Activated naive CD4-positive, alpha-beta T cell (primary cell): Measurements from ENCODE around the gene TNIP1.

Source experiments
- DNase-seq, 4 experiments: peaks; one replicate each; lab custom pipeline; 2025; lab: John Stamatoyannopoulos, UW

TNIP1 gene

DNA sequence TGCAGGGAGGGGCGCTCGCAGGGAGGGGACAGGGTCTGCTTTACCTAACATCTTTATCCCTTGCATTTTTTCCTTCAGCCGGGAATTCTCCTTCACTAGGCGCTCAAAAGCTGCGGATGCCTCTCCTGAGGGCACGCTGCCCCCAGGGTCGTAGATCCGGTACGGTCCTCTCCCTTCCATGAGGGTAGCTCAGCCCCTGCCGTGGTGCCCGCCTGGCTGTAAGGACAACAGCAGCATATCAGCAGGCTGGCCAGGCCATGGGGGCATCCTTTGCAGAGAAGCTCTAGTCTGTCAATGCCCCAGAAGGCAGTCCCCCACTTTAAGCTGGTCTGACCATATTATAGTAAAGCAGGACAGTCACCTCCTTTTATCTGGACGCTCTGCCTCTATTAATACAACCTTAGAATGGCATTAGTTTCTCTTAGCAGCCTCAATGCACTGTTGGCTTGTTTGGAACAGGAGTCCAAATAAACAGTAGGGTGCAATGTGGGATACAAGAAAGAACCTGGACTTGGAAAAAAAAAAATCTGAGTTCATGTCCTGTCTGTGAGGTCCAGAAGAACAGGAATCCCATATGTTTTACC lies 15.8 kb downstream of the TNIP1 start:
- DNase-seq, result no peak

DNA sequence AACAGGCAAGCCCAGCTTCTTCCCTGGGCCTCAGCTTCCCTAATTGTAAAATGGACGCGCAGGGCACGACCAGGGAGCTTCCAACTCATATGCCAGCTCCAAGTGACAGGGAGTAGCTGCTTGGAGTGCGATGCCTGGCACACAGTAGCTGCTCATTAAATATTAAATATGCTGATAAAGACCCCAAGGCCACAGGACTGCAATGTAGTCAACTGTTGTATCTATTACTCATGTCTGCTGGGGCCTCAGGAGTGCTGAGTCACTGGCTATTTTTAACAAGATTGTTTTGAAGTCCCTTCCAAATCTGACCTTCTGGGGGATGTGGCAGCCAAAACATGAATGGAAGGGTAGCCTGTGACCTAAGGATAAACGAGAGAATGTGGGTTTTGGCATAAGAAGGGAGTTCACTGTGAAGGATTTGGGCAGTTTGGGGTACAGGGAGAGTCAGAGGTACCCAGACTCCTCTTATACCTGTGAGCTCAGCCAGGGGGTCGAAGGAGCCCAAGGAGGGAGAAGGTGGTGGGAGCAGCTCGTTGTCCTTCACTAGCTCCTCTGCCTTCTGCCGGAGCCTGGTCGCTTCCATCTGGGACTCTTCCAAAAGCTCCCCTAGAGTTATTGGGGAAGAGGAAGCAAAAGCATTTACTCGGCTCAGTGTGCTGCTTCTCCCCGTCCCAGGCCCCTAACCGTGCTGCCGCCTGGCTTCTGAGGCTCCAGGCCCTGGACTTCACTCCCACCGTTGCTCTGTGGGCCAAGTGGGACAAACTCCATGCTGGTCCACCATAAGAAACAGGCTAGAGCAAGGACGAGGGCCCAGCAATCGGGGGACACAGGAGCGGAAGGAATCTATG lies 17.5 kb downstream of the TNIP1 start:
- DNase-seq, result no peak

DNA sequence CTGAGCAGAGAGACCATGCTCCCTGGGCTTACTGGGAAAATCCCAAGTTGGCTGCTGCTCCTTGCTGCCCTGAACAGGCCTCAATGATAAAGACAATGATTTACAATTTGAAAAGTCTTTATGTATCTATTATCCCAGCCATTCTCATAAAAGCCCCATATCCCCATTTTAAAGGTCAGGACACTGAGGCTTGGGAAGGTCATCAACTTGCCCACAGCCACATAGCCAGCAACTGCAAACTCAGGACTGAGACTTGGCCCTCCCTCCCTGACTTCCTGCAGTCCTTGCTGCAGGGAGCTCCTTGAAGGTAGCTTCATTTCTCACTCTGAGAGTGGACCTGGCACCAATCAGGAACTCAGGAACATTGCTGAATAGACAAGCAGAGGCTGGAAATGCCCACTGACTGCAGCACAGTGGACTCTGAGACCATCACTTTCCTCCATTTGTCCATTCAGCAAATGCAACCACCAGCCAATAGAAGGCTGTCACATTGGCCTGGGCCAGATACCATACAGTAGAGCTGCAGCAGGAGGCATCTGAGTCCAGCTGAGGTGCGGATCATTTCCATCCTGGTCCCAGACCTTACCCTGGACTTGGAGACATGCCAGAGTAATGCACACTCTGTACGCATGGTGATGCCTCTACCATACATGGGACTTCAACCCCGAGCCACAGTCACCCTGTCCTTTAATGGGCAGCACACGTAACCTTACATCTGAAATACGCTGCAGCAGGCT lies 18.3 kb downstream of the TNIP1 start:
- DNase-seq, result no peak

DNA sequence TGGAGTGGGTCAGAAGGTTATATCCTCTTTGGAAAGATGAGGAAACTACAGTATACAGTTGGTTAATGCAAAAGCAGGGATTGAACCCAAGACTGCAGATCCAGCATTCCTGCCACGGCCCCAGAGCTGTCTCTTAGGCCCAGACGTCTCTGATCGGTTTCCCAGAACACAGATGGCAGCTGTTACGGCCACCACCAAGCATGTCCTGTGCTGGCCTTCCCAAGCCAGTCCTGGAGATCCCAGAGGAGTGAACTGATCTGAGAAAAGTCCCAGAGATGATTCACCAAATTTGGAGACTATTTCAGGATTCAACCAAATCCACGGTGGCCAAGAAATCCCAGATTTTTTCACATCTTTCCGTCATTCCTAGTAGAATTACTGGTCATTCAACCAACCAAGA lies 20.1 kb downstream of the TNIP1 start:
- DNase-seq, result no peak

DNA sequence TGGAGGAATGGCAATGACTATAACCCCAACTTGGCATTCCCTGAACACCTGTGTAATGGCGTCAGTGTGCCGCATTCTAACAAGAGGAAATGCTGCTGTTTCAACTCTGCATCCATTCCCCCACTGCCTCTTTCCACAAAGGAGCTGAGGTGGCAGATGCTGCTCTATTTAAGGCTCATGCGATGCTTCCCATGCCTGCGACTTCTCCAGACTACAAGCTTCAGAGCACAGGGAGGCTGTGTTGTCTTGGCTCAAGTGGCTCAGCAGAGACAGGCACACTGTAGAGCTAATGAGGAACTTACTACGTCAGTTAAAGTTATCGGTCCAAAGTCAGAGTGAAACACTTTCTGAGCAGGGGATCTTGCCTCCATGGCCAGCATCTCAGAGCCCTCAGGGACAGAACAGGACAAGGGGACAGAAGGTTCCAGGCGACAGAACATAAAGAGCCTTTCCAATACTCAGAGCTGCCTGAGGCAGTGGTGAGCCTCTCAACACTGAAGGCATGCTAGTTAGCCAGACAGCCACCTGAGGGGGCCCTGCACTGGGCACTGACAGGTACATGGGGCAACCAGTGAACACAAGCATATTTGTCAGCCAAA lies 21.8 kb downstream of the TNIP1 start:
- DNase-seq, result no peak

DNA sequence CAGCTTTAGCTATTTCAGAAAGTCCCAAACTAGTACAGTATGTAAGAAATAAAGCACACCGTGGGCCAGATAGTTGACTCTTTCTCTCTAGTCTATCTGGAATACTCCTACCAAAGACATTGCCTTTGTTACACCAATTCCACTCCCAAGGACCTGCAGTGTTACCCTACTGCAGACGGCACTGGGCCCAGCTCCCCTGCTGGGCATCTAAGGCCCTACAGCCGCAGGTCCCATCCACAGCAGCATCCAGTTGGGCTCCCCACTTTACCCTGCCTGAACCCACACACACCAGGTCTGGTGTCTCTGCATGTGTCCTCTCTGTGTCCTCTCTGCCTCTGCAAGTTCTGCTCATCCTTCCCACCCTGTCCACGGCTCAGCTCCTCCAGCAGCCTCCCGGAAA lies 22.5 kb downstream of the TNIP1 start:
- DNase-seq, result no peak

DNA sequence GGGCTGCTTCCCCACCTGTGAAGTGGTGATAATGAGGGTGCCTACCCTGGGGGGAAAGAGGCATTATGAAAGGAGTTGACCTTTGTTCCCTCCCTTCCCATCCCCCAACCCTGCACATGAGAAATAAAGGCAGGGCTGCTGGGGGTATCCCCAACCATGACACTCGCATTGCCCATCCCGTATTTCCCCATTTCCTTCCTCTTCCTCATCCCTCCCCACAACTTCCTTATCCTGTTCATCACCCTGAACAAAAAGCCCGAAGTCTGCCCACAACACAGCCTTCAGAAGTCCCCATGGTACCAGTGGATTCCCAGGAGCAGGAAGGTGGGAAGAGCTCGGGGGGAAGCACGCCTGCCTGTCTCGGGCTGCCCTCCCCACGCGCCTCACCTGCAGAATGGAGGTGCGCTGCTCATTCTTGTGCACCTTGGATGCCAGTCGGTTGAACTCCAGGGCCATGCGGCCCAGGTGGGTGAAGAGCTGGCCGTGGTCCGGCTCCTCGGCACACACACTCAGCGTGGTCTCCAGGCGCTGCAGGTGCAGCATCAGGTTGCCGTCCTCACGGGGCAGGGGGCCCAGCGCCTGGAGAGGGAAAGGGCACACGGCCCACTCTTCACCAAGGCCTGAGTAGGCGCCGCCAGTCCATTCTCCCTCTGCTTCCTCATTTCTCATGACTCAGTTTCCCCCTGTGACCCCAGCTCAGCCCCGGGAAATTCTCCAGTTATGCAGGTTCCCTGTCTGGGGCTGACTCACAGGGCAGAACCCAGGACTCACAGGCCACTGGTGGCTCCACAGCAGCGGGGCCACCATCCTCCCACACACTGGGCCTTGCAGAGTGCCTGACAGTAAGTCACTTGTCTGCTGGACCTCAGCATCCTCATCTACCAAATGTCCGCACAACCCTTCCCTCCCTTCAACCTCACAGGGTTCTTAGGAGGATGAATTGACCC lies 24.2 kb downstream of the TNIP1 start:
- DNase-seq, result no peak

DNA sequence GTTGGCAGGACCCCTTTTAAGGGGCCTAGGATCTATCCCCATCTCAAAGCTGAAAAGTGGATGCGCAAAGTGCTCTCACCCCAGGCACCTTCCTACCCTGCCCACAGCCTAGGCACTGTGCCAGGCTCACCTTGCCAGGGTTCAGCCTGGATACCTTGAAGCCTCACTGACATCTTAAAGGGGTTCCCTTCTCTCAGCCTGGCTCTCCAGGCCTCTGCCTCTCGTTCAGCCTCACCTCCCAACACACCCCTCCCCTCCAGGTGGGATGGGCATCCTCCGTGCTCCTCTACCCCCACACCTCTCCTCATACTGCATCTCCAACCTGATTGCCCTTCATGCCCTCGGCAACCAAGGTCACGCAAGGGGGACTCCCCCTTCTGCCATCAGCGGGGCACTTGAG lies 25.5 kb downstream of the TNIP1 start:
- DNase-seq, result no peak

DNA sequence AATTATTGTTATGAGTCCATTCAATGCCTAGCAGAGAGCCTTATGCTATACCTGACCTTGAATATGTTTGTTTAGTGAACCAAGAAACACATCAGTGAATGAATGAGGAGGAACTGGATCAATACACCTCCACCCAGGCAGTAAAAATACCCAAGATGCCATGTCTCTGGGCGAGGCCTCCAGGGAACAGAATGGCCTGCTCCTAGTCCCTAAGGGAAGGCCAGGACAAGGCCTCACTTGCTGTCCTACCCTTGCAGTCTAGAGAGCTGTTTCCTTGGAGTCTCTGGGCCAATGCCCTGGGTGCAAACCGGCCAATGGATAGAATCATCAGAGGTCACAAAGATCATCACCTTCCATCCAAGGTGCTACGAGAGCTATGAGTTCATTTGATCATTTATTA lies 26.1 kb downstream of the TNIP1 start:
- DNase-seq, result no peak

DNA sequence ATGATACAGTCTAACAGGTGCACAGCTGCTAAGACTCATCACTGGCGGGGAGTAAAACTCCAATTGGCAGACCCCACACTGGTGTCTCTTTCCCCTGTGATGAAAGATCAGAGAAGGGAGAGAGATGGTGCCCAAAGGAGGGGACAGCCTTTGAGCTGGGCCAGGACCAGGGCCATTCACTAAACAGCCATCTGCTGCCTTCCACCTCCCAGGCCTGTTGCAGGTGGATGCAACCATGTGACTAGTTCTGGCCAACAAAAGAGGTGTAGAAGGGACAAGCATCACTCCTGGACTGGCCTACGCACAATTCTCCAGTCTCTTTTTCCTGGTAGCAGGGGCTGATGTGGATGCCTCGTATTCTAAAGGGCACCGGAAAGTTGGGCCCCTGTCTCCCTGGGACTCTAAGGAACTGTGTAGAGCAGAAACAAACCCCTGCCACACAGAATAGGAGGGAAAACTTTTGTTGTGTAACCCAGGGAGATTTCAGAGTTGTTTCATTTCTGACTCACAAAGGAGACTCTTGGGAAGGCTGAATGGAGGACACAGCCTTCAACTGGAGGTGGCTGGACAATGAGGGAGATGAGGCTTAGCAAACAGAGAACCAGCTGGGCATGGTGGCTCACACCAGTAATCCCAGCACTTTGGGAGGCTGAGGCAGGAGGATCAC lies 26.9 kb downstream of the TNIP1 start:
- no peak for DNase-seq

DNA sequence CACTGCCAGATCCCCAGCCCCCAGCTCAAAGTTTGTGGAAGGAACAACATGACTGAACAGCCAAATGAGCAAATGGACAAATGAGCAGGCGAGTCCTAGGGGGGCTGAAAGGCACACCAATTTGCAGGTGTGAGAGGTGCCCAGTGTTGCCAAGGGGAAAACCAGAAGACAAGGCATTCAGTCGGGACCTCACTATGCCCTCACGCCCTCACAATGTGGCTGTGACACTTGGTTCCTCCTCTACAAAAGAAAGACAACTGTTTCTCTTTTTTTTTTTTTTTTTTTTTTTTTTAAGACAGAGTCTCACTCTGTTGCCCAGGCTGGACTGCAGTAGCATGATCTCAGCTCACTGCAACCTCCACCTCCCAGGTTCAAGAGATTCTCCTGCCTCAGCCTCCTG lies 28.0 kb downstream of the TNIP1 start:
- no peak for DNase-seq

DNA sequence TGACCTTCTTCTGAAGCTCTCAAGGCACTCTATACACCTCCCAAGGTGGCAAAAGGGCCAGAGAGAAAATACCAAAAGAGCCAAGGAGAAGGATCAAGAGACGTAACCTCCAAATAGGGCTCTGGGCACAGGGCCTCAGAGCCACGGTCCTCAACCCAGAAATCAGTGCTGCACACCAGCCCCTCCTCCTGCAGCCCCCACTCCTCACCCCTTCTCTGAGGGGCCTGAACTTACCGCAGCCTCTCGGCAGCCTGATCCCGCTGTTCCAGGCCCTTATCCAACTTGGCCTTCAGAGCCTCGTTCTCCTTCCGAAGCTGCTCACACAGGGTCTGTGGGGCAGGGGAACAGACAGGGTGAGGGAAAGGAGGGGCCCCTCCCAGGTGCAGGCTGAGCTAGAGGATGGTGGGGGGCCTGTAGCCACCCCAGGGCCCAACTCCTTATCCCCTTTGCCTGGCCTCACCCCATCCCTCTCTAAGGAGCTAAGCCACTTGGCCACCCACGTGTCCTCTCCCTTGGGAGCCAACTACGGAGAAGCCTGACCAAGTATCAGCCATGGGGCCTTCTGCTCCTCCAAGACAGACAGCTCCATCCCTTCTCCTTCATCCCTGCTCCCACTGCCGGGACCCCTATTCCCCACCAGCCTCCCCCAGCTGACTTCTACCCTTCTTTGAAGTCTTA lies 28.8 kb downstream of the TNIP1 start:
- DNase-seq, result no peak

DNA sequence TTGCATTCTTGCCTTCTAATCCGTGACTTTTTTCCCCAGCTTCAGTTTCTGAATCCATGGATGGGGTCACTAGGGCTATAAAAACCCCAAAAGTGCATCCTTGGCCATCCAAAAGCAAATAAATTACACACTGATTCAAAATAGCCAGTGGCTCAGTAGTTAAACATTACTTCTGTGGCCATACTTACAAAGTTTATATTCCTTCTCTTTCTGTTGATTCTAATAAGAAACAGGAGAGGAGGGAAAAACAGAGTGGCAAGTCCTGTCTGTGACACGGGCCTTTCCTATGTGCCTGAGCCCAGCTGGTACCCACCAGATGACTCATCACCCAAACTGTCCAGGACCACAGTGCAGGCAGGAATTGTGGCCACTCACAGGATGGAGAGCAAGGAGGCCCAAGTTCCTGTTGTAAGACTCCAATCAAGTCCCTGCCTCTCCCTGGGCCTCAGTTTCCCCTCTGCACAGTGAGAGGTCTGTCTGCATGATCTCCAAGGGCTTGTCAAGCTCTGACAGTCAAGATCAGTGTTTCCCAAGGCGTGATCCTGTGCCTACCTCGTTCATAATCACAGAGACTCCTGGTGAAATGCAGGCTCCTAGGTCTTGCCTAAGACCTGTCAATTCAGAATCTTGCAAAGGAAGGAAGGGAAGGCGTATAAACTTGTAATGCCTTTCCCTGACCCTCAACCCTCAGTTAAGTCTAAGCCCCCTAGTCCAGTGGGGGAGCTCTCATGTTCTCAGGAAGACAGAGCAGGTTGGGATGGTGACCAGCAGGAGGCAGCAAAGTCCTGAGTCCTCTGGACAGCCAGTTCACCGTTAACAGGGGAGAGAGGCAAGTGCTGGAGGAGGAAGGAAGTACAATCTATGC lies 29.5 kb downstream of the TNIP1 start:
- peak; percentile 22 to 62 (median 36) for DNase-seq

DNA sequence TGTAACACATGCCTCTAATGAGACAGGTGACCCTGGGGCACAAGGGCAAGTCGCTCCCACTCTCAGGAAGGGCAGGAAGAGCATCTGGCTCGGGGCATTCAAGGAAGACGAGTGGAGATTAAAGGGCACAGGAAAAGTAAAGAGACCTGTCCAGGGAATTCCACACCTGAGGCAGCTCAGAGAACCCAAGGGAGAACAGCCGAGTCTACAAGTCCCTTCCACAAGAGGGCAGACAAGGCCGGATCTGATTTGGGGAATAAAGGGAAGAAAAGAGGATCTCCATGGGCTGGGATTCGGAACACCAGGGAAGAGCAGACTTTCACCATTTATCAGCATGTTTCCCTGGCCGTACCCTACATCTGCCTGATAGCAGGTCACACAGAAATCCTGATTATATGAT lies 32.3 kb downstream of the TNIP1 start:
- no peak for DNase-seq

DNA sequence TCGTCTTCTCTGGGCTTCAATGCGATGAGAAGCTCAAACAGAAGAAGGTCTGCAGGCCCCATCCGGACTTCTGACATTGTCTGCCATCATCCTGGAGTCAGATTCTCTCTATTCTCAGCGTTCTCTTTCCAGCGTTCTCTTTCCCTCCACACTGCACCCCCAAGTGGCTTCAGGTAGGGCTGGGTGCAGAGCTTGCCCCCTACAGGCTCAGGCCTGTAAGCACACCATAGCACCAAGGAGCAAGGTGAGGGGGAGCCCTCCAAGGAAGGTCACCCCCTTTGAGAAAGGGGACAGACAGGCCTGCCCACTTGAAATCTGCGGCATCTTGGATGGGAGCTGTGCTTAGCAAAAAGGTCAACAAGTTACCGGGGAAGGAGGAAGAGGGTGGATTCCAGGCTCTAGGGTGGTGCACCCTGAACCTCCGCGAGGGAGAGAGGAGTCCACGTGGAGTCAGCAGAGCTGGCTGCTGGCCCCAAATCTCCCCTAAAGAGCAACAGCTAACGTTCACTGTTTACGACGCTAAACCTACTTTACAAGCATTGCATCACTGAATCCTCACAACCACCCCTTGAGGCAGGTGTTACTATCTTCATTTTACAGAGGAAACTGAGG lies 32.9 kb downstream of the TNIP1 start:
- peak in 1 of 4 experiments; percentile 16 for DNase-seq

DNA sequence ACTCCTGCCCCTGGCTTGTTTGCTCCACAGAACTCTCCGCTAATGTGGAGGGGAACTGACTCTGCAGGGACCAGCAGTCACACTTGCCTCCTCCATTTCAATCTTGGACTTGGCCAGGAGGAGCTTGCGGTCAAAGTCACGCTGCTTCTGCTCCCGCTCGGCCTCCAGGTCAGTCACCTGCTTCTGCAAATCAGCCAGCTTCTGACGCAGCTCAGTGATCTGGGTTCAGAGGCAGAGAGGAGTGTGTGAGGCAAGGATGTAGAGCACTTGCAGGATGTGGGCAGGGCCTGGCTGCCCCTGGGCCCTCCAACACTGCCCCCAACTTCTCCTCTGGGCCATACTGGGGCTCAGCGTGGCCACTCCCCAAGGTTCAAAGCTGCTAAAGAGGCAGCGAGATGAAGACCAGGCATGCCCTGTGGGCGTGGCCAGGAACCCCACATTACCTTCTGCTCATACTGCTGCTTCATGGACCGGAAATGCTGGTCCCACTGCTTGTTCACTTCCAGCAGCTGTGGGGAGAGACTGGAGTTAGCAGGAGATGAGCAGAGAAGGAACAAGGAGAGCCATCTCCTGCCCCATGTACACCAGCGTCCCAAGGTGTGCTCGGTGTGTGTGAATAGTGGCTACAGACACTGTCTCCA lies 38.3 kb downstream of the TNIP1 start:
- DNase-seq, result no peak

DNA sequence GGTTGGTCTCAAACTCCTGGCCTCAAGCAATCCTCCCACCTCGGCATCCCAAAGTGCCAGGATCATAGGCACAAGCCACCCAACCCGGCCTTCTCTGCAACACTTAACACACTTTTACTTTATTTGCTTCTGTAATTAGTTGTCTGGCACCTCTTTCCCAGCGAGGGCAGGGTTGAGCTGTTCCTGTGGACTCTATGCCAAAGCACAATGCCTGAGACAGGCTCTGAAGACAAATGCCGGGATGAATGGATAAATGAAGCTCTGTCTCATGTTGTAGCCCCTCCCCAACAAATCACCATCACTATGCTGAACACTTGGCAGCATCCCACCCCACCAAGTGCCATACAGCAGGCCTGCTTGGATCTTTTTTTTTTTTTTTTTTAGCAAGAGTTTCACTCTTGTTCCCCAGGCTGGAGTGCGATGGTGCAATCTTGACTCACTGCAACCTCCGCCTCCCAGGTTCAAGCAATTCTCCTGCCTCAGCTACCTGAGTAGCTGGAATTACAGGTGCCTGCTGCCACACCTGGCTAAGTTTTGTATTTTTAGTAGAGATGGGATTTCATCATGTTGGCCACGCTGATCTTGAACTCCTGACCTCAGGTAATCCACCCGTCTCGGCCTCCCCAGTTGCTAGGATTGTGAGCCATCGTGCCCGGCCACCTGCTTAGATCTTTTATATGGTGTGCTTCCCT lies 39.1 kb downstream of the TNIP1 start:
- DNase-seq, result no peak

DNA sequence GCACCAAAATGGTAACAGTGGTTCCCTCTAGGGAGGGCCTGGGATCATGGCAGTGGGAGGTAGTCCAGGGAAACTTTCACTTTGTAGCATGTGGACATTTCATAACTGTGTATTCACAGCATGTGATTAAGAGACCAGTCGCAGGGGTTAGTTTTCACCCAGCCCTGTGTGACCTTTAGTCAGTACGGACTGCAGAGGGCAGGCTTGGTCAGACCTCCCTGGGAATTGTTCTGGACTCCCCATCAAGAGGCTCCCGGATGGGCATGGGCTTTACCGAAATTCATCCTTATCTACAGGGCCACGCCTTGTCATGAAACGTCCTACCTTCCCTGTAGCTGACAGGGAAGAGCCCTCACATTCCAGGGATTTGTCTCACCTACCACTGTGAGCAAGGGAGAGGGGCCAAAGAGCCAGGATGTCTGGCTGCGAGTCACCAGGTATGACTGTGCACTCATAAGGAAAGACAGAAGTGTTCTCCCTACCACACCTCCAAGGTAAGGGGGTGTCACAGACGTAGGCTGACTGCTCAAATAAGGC lies 40.6 kb downstream of the TNIP1 start:
- DNase-seq, result no peak
